KBM-7 (cell line): ENCODE results near the gene PPM1H.
"Not testable (repeated sequence)": the region's sequence is repeated elsewhere in the genome, so short reads cannot be mapped to it uniquely, and the experiment has no call there.

Experiments used
- DNase-seq: peaks from one replicate; pipeline ENCODE4 v3.0.0-alpha.2; 2015
- in situ Hi-C: fragments of 300-500 bp; cut with MboI; formaldehyde crosslinking; loops from 2 replicates; pipeline ENCODE4 v1.14.3; 2020; ENCODE audit warnings: low sequenced_read_pairs, low pct_unique_long_range_greater_than_20kb, mixed read lengths

PPM1H gene

GRCh38 chr12:62934799-62935674 is at the start of gene PPM1H:
PPM1H (minus strand) TSS chr12:62935150; CDS start chr12:62934736, 414 bp downstream.
- in situ Hi-C loops, result no loop called here
- DNase-seq, result peak; percentile 82

DNA sequence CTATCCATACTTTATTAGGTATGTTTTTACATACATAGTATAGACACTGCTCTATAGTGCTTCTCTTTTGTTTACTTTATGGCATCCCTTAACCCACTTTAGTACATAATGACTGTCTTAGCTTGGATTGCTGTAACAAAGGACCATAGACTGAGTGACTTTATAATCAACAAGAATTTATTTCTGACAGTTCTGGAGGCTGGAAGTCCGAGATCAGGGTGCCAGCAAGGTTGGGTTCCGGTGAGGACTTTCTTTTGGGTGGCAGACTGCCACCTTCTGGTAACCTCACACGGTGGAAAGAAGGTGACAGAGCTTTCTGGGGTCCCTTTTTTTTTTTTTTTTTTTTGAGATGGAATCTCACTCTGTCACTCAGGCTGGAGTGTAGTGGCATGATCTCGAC is 48.6 kb upstream of the PPM1H start:
- in situ Hi-C loops, result loop anchor here (25.0 kb wide), 1 partner anchor 1254 kb away; no protein-coding TSS in a partner anchor
- DNase-seq, result peak; percentile 59

DNA sequence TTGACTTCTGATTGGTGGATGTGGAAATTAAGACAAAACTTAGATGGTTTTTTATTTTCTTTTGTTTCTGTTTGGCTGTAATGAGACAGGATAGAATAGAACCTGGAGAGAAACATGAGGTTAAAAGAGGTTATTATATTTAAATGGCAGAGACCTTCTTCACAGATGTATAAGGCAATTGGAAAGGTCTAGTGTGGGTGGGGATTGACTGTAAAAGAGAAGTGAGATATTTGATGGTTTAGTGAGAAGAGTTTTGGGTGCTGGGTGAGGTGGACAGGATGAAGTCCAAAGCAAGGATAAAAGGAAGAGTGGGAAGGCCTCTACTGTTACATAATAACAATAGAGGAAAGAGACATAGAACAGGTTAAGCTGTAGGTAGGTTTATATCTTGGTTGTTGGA is 43.8 kb upstream of the PPM1H start:
- in situ Hi-C loops, result loop anchor here (25.0 kb wide), 1 partner anchor 1259 kb away; no protein-coding TSS in a partner anchor
- DNase-seq, result no peak

DNA sequence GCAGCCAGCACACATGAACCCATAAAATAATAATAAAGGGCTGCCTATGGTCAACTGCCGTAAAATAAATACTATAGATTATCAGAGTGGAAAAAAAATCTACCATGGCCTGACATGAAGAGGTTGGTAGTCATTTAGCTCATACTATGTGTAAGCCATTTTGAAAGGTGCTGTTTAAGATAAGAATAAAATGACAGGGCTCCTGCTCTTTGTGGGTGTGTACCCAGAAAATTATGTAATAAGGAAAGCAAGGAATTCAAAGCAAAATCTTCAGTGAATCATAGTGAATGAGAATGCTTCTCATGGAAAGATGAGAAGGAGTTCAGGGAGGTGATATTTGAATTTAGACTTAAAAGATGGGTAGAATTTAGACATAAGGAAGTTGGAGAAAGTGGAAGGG is 42.9 kb upstream of the PPM1H start:
- no peak for DNase-seq
- in situ Hi-C loops, result loop anchor here (25.0 kb wide), 1 partner anchor 1259 kb away; no protein-coding TSS in a partner anchor

GRCh38 chr12:62977418-62977817 is 42.5 kb upstream of the PPM1H start:
- DNase-seq, result no peak

DNA sequence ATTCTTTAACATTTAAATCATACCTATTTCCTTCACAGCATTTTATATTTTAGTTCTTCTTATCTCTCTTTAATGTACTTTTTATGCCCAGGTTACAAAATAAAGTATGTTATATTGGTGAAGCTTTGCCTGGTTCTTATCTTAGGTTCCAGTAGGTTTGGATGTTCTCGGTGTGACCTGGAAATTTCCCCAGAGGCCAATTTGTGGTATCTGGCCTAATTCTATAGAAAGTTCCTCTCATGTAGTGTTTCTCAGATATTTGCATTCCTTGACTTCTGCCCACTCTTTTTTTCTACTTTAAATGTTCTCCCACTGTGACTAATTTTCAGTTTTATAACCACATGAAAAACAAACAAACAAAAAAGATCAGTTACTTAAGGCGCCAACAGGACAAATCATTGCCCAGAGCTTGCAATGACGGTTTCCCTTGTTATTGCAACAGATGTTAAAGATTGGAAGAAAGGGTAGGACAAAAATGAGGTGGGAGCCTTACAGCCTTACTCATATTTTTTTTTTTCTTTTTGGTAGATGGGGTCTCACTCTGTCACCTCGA is 41.2 kb upstream of the PPM1H start:
- in situ Hi-C loops, result loop anchor here (25.0 kb wide), 1 partner anchor 1261 kb away; no protein-coding TSS in a partner anchor
- DNase-seq, result no peak

More at GRCh38 chr12:62977418-62977817, 42.5 kb upstream of the PPM1H start:
- in situ Hi-C loops, result loop anchor here (25.0 kb wide), 1 partner anchor 1260 kb away; no protein-coding TSS in a partner anchor

DNA sequence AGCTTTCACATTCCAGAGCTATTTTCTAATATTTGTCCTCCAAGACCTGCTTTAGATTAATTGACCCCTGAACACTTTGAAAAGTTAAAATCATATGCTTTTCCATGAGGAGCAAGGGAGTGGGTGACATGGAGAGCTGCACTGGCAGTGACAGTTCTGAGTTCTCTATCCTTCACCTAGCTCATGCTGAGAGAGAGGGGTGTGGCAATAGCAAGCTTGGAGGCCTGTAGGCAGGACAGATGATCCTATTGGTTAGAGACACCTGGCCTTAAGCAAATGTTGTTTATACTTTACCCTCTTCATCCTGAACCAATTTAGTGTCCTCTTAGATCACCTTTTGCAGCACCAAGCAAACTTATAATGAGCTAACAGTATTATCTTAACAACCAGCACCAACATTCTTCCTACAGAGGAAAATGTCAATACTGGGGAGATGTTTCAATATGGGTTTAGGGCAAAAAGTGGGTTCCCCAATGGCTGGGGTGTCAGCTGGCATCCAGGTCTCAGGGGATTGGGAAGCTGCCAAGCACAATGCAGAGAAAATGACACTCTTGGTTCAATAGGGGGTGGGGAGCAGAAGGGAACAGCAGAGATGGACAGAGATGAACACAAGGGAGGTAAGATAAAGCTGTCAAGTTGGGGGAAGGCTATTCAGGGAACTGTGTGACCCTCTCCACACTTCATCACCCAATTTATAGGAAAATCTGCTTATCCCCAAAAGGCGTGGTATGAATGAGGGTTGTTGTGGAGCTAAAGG is 37.0 kb upstream of the PPM1H start:
- in situ Hi-C loops, result no loop called here
- no peak for DNase-seq

GRCh38 chr12:62969695-62970094 is 34.7 kb upstream of the PPM1H start:
- no peak for DNase-seq
- in situ Hi-C loops, result no loop called here

- in situ Hi-C loops, result no loop called here
- DNase-seq, result no peak
Observed at GRCh38 chr12:62967701-62968100, 32.8 kb upstream of the PPM1H start.

DNA sequence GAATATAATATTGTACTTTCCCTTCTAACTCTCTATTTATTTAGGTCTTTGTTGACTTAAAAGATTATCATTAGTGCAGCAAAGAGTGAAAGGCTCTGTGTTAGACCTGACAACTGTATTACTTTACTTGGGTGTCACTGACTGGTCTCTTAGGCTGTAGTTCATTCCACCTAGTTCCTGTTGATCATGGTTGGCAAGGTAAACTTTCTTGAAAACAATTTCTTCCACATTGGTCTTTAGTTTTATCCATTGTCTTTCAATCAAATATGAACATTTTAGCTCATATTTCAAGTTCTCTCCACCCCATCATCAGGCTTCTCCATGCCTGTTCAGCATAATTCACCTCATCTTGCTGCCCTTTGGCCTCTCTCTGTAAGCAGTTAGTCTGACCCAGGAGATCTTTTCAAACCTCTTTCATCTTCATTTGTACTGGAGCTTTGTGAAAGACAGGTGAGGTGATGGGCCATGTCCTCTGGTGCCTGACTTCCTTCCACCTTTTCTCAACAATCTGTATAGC is 32.1 kb upstream of the PPM1H start:
- in situ Hi-C loops, result no loop called here
- DNase-seq, result no peak

GRCh38 chr12:62966446-62966989 is 31.6 kb upstream of the PPM1H start:
- in situ Hi-C loops, DNase-seq: not testable (repeated sequence)

DNA sequence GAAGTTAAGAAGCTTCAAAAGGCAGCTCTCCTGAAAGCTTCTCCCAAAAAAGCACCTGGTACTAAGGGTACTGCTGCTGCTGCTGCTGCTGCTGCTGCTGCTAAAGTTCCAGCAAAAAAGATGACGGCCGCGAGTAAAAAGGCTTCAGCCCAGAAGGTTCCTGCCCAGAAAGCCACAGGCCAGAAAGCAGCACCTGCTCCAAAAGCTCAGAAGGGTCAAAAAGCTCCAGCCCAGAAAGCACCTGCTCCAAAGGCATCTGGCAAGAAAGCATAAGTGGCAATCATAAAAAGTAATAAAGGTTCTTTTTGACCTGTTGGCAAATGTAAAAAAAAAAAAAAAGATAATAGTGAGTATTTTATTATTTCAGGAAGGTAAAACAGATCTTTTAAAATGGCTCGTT is 30.8 kb upstream of the PPM1H start:
- DNase-seq, in situ Hi-C loops: not testable (repeated sequence)

DNA sequence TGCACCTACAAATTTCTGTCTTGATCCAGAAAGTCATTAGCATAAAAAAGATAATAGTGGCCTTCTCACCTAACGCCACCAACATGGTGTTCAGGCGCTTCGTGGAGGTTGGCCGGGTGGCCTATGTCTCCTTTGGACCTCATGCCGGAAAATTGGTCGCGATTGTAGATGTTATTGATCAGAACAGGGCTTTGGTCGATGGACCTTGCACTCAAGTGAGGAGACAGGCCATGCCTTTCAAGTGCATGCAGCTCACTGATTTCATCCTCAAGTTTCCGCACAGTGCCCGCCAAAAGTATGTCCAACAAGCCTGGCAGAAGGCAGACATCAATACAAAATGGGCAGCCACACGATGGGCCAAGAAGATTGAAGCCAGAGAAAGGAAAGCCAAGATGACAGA is 30.3 kb upstream of the PPM1H start:
- DNase-seq, in situ Hi-C loops: not testable (repeated sequence)

- DNase-seq, result peak; percentile 12
- in situ Hi-C loops, result no loop called here
Observed at GRCh38 chr12:62963486-62964041, 28.6 kb upstream of the PPM1H start.

GRCh38 chr12:62960324-62960723 is 25.4 kb upstream of the PPM1H start:
- no peak for DNase-seq
- in situ Hi-C loops, result no loop called here

- in situ Hi-C loops, result no loop called here
- no peak for DNase-seq
Observed at GRCh38 chr12:62959745-62960144, 24.8 kb upstream of the PPM1H start.

GRCh38 chr12:62957233-62957953 is 22.4 kb upstream of the PPM1H start:
- DNase-seq, result no peak
- in situ Hi-C loops, result no loop called here

DNA sequence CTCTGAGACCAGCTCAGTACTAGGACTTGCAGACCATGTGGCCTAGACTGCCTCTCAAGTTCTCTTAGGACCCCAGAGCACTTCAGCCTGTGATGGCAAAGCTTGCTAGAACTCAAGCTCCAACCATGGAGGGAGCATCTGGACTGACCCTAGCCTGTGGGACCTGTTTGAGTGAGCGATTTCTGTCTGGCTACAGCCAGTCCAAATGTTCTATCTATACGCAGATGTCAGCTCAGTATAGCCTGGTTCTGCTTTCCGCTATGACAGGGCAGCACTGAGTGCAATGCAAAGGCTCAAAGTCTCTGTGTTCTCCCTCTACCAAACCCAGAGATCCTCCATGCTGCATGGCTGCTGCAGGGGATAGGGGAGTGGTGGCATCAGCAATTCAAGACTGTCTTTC is 20.7 kb upstream of the PPM1H start:
- DNase-seq, result no peak
- in situ Hi-C loops, result no loop called here
